NCI-H524 (cell line): Measurements from ENCODE around the gene KHSRP.

Source experiments
- DNase-seq, 2 experiments: peaks; one replicate each; lab custom pipeline; 2025; lab: John Stamatoyannopoulos, UW

The KHSRP gene

GRCh38 chr19:6392221-6393073 lies 32.2 kb downstream of the KHSRP start:
- no peak for DNase-seq

- no peak for DNase-seq
Measured at GRCh38 chr19:6387372-6387771, 37.2 kb downstream of the KHSRP start.

- no peak for DNase-seq
Measured at GRCh38 chr19:6384381-6384780, 40.2 kb downstream of the KHSRP start.

- no peak for DNase-seq
Measured at GRCh38 chr19:6383188-6383587, 41.4 kb downstream of the KHSRP start.

- DNase-seq, result no peak
Measured at GRCh38 chr19:6381030-6381750, 43.4 kb downstream of the KHSRP start.

GRCh38 chr19:6379744-6380143 lies 44.9 kb downstream of the KHSRP start:
- no peak for DNase-seq

GRCh38 chr19:6378486-6378885 lies 46.1 kb downstream of the KHSRP start:
- DNase-seq, result peak in 1 of 2 experiments; percentile 14

GRCh38 chr19:6378041-6378440 lies 46.6 kb downstream of the KHSRP start:
- DNase-seq, result no peak

- DNase-seq, result no peak
Measured at GRCh38 chr19:6376512-6377190, 48.0 kb downstream of the KHSRP start.

- no peak for DNase-seq
Measured at GRCh38 chr19:6375411-6376010, 49.1 kb downstream of the KHSRP start, which contains the start of gene PSPN. TSS of gene PSPN (minus strand) at chr19:6375933. CDS start at chr19:6375849, 84 bp downstream.

- DNase-seq, result no peak
Measured at GRCh38 chr19:6374711-6375410, 49.8 kb downstream of the KHSRP start.

- DNase-seq, result no peak
Measured at GRCh38 chr19:6374161-6374709, 50.4 kb downstream of the KHSRP start.

- DNase-seq, result no peak
Measured at GRCh38 chr19:6373813-6374108, 50.9 kb downstream of the KHSRP start.

- peak; percentile 95 to 97 for DNase-seq
Measured at GRCh38 chr19:6373096-6373812, 51.4 kb downstream of the KHSRP start.

GRCh38 chr19:6372594-6373095 lies 52.0 kb downstream of the KHSRP start, which contains the start of gene ALKBH7:
TSS of gene ALKBH7 (plus strand) at chr19:6372794. CDS start at chr19:6372821, 27 bp downstream.
- peak; percentile 100 for DNase-seq

- DNase-seq, result no peak
Measured at GRCh38 chr19:6364353-6364752, 60.3 kb downstream of the KHSRP start.
